ENCODE results near the gene CLDN11. TPM values are rescaled to one million over a fixed set of nuclear protein-coding genes. Genes with fewer than 3 reads are reported as not detected.

The CLDN11 gene
- total RNA-seq, 1 donor from 2014 or later, result 11.7 TPM

DNA sequence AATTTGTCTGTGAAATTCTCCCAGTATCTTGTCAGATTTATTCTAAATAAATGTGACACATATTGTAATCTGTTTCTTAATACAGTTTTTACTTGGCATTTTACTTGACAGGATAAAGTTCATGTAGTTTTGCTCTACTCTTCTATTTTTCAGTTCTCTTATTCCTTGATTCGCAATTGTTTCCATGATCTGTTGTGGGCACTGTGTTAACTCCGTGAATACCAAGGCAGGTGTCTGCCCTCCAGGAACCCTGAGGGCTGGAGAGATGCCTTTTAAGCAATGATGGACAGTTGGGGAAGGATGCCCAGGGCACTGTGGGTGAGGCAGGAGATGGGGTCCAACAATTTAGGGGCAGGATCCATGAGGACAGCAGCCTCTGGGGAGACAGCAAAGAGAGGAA lies 3.1 kb downstream of the CLDN11 start:
- intact Hi-C loops (cut with DNase I), result no loop called here
- DNase-seq, result no peak
- Histone ChIP-seq H3K9me3 (no peaks in the 10 kb centered on the region), H3K27ac (peak overlapping the region; percentile 75), H3K27me3 (peaks cover 18% of the 10 kb centered on the region), H3K36me3 (no peaks in the 10 kb centered on the region), H3K4me1 (peaks cover 14% of the 10 kb centered on the region), H3K4me3 (peak overlapping the region; percentile 53)
- TF ChIP-seq, protein P1, sequence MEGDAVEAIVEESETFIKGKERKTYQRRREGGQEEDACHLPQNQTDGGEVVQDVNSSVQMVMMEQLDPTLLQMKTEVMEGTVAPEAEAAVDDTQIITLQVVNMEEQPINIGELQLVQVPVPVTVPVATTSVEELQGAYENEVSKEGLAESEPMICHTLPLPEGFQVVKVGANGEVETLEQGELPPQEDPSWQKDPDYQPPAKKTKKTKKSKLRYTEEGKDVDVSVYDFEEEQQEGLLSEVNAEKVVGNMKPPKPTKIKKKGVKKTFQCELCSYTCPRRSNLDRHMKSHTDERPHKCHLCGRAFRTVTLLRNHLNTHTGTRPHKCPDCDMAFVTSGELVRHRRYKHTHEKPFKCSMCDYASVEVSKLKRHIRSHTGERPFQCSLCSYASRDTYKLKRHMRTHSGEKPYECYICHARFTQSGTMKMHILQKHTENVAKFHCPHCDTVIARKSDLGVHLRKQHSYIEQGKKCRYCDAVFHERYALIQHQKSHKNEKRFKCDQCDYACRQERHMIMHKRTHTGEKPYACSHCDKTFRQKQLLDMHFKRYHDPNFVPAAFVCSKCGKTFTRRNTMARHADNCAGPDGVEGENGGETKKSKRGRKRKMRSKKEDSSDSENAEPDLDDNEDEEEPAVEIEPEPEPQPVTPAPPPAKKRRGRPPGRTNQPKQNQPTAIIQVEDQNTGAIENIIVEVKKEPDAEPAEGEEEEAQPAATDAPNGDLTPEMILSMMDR (IDR thresholded peaks at IDR 0.05), result no peak
- ATAC-seq, result no peak

GRCh38 chr3:170423001-170423615 lies 4.4 kb downstream of the CLDN11 start:
- no peaks in the 10 kb centered on the region for H3K9me3 ChIP-seq
- ATAC-seq, result no peak
- H3K36me3 ChIP-seq, result no peaks in the 10 kb centered on the region
- peaks cover 13% of the 10 kb centered on the region for H3K27me3 ChIP-seq
- intact Hi-C loops (cut with DNase I), result no loop called here
- peaks cover 14% of the 10 kb centered on the region for H3K4me1 ChIP-seq
- TF ChIP-seq, protein P1 (IDR thresholded peaks at IDR 0.05), result no peak
- H3K4me3 ChIP-seq, result no peak overlapping the region
- no peak overlapping the region for H3K27ac ChIP-seq
- no peak for DNase-seq

- intact Hi-C loops (cut with DNase I), result no loop called here
- DNase-seq (no peak), ATAC-seq (no peak)
- Histone ChIP-seq H3K9me3 (no peaks in the 10 kb centered on the region), H3K27me3 (no peaks in the 10 kb centered on the region), H3K27ac (no peak overlapping the region), H3K4me3 (no peak overlapping the region), H3K4me1 (peaks cover 2% of the 10 kb centered on the region), H3K36me3 (no peaks in the 10 kb centered on the region)
- TF ChIP-seq, protein P1 (IDR thresholded peaks at IDR 0.05), result no peak
Measured at GRCh38 chr3:170424879-170425278, 6.2 kb downstream of the CLDN11 start.

DNA sequence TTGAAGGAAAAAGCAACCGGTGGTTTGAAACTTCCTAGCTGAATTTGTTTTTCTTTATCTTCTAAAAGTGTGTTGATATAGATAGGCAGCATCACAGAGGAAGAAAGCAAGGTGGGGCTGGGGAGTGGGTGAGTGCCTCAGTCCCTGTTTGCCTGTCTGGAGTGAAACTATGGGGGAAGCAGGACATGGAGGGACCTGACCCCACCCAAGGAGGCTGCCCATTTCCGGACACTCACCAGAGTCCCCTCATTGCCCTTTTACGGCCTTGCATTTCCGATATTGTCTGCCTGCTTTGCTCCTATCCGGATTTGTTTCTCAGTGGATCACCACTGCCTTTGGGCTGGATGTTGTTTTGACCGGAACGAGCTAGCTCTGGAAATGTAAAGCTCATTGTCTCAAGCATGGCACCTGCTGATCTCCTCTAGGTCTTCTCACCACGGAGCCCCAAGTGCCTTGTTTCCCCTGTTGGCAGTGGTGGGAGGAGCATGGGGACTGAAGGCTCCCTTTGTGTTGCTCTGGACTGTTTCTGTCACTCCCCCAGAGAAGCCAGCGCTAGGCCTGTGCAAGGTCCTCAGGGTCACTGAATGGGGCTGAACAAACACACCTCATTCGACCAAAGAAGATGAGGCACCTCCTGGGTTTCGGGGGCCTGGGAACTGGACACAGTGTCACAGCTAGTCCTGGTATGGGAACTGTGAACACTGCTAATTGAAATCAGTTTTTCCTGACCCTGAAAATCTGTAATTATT lies 7.0 kb downstream of the CLDN11 start:
- no peaks in the 10 kb centered on the region for H3K27me3 ChIP-seq
- DNase-seq, result no peak
- H3K9me3 ChIP-seq, result no peaks in the 10 kb centered on the region
- intact Hi-C loops (cut with DNase I), result no loop called here
- no peaks in the 10 kb centered on the region for H3K36me3 ChIP-seq
- no peak for ATAC-seq
- no peaks in the 10 kb centered on the region for H3K4me1 ChIP-seq
- TF ChIP-seq, protein P1 (IDR thresholded peaks at IDR 0.05), result no peak
- H3K27ac ChIP-seq, result no peak overlapping the region
- no peak overlapping the region for H3K4me3 ChIP-seq

DNA sequence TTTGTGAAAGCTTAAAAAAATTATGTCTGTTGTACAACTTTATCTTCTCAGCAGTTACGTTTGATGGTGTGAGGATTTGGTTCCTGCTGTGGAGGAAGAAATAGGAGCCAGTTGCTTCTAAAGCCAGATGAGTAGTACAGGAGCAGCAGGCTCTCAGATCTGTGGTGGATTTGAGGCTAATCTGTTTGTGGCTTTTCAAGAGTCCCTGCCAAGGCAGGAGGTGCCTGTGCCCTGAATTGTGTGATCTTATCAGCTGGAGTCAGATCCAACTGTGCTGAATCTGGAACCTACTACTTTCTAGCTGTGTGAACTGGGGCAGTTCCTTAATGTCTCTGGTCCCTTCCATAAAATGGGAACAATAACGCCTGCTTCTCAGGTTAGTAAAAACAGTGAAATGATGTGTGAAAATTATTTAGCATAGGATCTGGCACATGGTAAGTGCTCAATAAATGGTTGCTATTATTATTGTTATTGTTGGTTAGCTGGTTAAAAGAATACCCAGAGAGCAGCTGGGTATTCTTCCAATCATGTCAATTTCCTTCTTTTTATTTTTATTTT lies 7.7 kb downstream of the CLDN11 start:
- Histone ChIP-seq H3K9me3 (no peaks in the 10 kb centered on the region), H3K36me3 (no peaks in the 10 kb centered on the region), H3K27me3 (no peaks in the 10 kb centered on the region), H3K27ac (no peak overlapping the region), H3K4me1 (no peaks in the 10 kb centered on the region), H3K4me3 (no peak overlapping the region)
- TF ChIP-seq, protein P1 (IDR thresholded peaks at IDR 0.05), result no peak
- DNase-seq, result no peak
- intact Hi-C loops (cut with DNase I), result no loop called here
- no peak for ATAC-seq

Measured in upper lobe of right lung (tissue), 1 donor.